ENCODE measurements around the gene RGS1.

- TF ChIP-seq POLR2AphosphoS5 (IDR thresholded peaks at IDR 0.05): no peak
- TF ChIP-seq POLR2A (IDR thresholded peaks at IDR 0.05): no peak
- TF ChIP-seq CTCF (IDR thresholded peaks at IDR 0.05): no peak
Observed at GRCh38 chr1:192553741-192554140, 21.8 kb upstream of the RGS1 start.

All from transverse colon (tissue), 4 donors.